ENCODE results near the gene MGAT3. TPM values are rescaled to one million over a fixed set of nuclear protein-coding genes. Genes with fewer than 3 reads are reported as not detected.

MGAT3 gene
- polyA plus RNA-seq, 1 donor from 2014 or later: 29.1 TPM

- Histone ChIP-seq H3K9me3 (ENCODE audit: low read length) (no peaks in the 10 kb centered on the region), H4K20me1 (ENCODE audit: insufficient read depth) (no peaks in the 10 kb centered on the region), H3K9me2 (ENCODE audit: insufficient read depth, low read length) (no peaks in the 10 kb centered on the region), H3K36me3 (ENCODE audit: insufficient read depth, low read length) (no peaks in the 10 kb centered on the region), H3K4me3 (ENCODE audit: low read length) (no peak overlapping the region), H3K4me2 (ENCODE audit: low read length) (no peak overlapping the region), H3K79me2 (replicated peaks; ENCODE audit: insufficient read depth, low read length) (peaks cover 7% of the 10 kb centered on the region), H3K27ac (ENCODE audit: low read length) (peak overlapping the region; percentile 44), H2AFZ (ENCODE audit: low read depth, low read length) (no peak overlapping the region), H3K27me3 (ENCODE audit: insufficient read depth, low read depth, low read length) (no peaks in the 10 kb centered on the region), H3F3A (ENCODE audit: insufficient read depth, low read length, poor library complexity, severe bottlenecking) (no peaks in the 10 kb centered on the region), H3K9ac (ENCODE audit: low read length) (peak overlapping the region; percentile 31)
- TF ChIP-seq POLR2AphosphoS5 (IDR thresholded peaks at IDR 0.05) (no peak), CTCF (IDR thresholded peaks at IDR 0.05; ENCODE audit: poor library complexity, severe bottlenecking) (no peak), EZH2 (IDR thresholded peaks at IDR 0.05; ENCODE audit: borderline replicate concordance, insufficient read depth, low read length, poor library complexity, severe bottlenecking) (no peak), TAF1 (IDR thresholded peaks at IDR 0.05; ENCODE audit: low read depth) (no peak), RAD21 (conservative IDR thresholded peaks at IDR 0.05) (no peak), MXI1 (conservative IDR thresholded peaks at IDR 0.05; ENCODE audit: poor library complexity, severe bottlenecking) (no peak), EP300 (conservative IDR thresholded peaks at IDR 0.05; ENCODE audit: poor library complexity, severe bottlenecking) (no peak), SMC3 (conservative IDR thresholded peaks at IDR 0.05; ENCODE audit: poor library complexity) (no peak)
- TF ChIP-seq, protein P1, sequence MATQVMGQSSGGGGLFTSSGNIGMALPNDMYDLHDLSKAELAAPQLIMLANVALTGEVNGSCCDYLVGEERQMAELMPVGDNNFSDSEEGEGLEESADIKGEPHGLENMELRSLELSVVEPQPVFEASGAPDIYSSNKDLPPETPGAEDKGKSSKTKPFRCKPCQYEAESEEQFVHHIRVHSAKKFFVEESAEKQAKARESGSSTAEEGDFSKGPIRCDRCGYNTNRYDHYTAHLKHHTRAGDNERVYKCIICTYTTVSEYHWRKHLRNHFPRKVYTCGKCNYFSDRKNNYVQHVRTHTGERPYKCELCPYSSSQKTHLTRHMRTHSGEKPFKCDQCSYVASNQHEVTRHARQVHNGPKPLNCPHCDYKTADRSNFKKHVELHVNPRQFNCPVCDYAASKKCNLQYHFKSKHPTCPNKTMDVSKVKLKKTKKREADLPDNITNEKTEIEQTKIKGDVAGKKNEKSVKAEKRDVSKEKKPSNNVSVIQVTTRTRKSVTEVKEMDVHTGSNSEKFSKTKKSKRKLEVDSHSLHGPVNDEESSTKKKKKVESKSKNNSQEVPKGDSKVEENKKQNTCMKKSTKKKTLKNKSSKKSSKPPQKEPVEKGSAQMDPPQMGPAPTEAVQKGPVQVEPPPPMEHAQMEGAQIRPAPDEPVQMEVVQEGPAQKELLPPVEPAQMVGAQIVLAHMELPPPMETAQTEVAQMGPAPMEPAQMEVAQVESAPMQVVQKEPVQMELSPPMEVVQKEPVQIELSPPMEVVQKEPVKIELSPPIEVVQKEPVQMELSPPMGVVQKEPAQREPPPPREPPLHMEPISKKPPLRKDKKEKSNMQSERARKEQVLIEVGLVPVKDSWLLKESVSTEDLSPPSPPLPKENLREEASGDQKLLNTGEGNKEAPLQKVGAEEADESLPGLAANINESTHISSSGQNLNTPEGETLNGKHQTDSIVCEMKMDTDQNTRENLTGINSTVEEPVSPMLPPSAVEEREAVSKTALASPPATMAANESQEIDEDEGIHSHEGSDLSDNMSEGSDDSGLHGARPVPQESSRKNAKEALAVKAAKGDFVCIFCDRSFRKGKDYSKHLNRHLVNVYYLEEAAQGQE (IDR thresholded peaks at IDR 0.05; ENCODE audit: borderline replicate concordance): no peak
Measured at GRCh38 chr22:39498368-39498767, 41.6 kb downstream of the MGAT3 start.

- H3F3A ChIP-seq (ENCODE audit: insufficient read depth, low read length, poor library complexity, severe bottlenecking): no peaks in the 10 kb centered on the region
- no peak overlapping the region for H2AFZ ChIP-seq (ENCODE audit: low read depth, low read length)
- peak overlapping the region; percentile 44 for H3K27ac ChIP-seq (ENCODE audit: low read length)
- no peaks in the 10 kb centered on the region for H3K9me3 ChIP-seq (ENCODE audit: low read length)
- no peaks in the 10 kb centered on the region for H4K20me1 ChIP-seq (ENCODE audit: insufficient read depth)
- H3K9me2 ChIP-seq (ENCODE audit: insufficient read depth, low read length): no peaks in the 10 kb centered on the region
- H3K9ac ChIP-seq (ENCODE audit: low read length): peak overlapping the region; percentile 31
- H3K27me3 ChIP-seq (ENCODE audit: insufficient read depth, low read depth, low read length): no peaks in the 10 kb centered on the region
- no peak overlapping the region for H3K4me2 ChIP-seq (ENCODE audit: low read length)
- no peak overlapping the region for H3K4me3 ChIP-seq (ENCODE audit: low read length)
- TF ChIP-seq POLR2AphosphoS5 (IDR thresholded peaks at IDR 0.05) (no peak), CTCF (IDR thresholded peaks at IDR 0.05; ENCODE audit: poor library complexity, severe bottlenecking) (no peak), SMC3 (conservative IDR thresholded peaks at IDR 0.05; ENCODE audit: poor library complexity) (no peak), MXI1 (conservative IDR thresholded peaks at IDR 0.05; ENCODE audit: poor library complexity, severe bottlenecking) (no peak), EP300 (conservative IDR thresholded peaks at IDR 0.05; ENCODE audit: poor library complexity, severe bottlenecking) (no peak), EZH2 (IDR thresholded peaks at IDR 0.05; ENCODE audit: borderline replicate concordance, insufficient read depth, low read length, poor library complexity, severe bottlenecking) (no peak), RAD21 (conservative IDR thresholded peaks at IDR 0.05) (no peak), TAF1 (IDR thresholded peaks at IDR 0.05; ENCODE audit: low read depth) (no peak)
- TF ChIP-seq, protein P1 (IDR thresholded peaks at IDR 0.05; ENCODE audit: borderline replicate concordance): no peak
- H3K36me3 ChIP-seq (ENCODE audit: insufficient read depth, low read length): no peaks in the 10 kb centered on the region
- H3K79me2 ChIP-seq (replicated peaks; ENCODE audit: insufficient read depth, low read length): peaks cover 12% of the 10 kb centered on the region
Measured at GRCh38 chr22:39498802-39499201, 42.0 kb downstream of the MGAT3 start.

Measured in neural cell (in vitro differentiated cells).